Naive thymus-derived CD8-positive, alpha-beta T cell (primary cell): ENCODE data around the gene DYRK1B. TPM values are rescaled to one million over a fixed set of nuclear protein-coding genes. Genes with fewer than 3 reads are reported as not detected.

Experiments
- ATAC-seq, 2 donors: fragments of 150-1000 bp; cut with Tn5 transposase in 1 of 2; sonication (Bioruptor Pico), chemical (Tn5 transposase) in 1 of 2; 1 replicate in 1 of 2; 2 replicates in 1 of 2; pipeline ENCODE4 v1.10.0; 2021; ENCODE audit warnings: mild to moderate bottlenecking in 2 of 2, moderate library complexity in 2 of 2
- POLR2A ChIA-PET: fragments of 350-600 bp; sonication (Branson Sonifier 250); formaldehyde crosslinking; loops from one replicate; lab custom pipeline; 2021; ENCODE audit warnings: antibody characterized with exemption; lab: Charles Lee
- DNase-seq, 10 donors: peaks; one replicate each; pipeline versions ENCODE4 v3.0.0 to v3.0.0-alpha.2; 2020 to 2022
- H3K27ac Mint-ChIP-seq, 10 donors: one replicate each; pipeline ENCODE4 v1.8.0; 2020 to 2022; ENCODE audit warnings: mild to moderate bottlenecking in 10 of 10, mixed read lengths in 10 of 10, moderate library complexity in 4 of 10, inconsistent platforms in 1 of 10
- H3K27me3 Mint-ChIP-seq, 5 donors: one replicate each; pipeline ENCODE4 v1.8.0; 2021 to 2022; ENCODE audit warnings: mixed read lengths in 5 of 5
- H3K36me3 Mint-ChIP-seq, 3 donors: one replicate each; pipeline ENCODE4 v1.8.0; 2020 to 2022; ENCODE audit warnings: mixed read lengths in 3 of 3, mild to moderate bottlenecking in 2 of 3, inconsistent platforms in 1 of 3
- H3K4me1 Mint-ChIP-seq, 4 donors: one replicate each; pipeline ENCODE4 v1.8.0; 2021 to 2022; ENCODE audit warnings: mixed read lengths in 4 of 4
- H3K4me3 Mint-ChIP-seq, 10 donors: one replicate each; pipeline ENCODE4 v1.8.0; 2020 to 2022; ENCODE audit warnings: mild to moderate bottlenecking in 10 of 10, mixed read lengths in 10 of 10, moderate library complexity in 6 of 10, inconsistent platforms in 1 of 10
- H3K9me3 Mint-ChIP-seq, 9 donors: one replicate each; pipeline ENCODE4 v1.8.0; 2020 to 2022; ENCODE audit warnings: mixed read lengths in 9 of 9, mild to moderate bottlenecking in 3 of 9, inconsistent platforms in 1 of 9, moderate library complexity in 1 of 9
- polyA plus RNA-seq, 3 donors: library from polyadenylated mRNA; unstranded; fragments of 300-500 nt; fragmentation: Illumina TruSeq; gene quantifications; one replicate each; pipeline ENCODE4 v1.2.3, GENCODE V29; 2021
- total RNA-seq, 8 experiments: library from RNA in 2 of 8; stranded (reverse) in 2 of 8; gene quantifications; one replicate each; pipeline ENCODE4 v1.2.3 and lab custom pipeline; 2021 to 2026

DYRK1B gene
- total and polyA plus RNA-seq, 5 experiments from 2014 or later: 5.2 to 19.7 (median 6.2) TPM

DNA sequence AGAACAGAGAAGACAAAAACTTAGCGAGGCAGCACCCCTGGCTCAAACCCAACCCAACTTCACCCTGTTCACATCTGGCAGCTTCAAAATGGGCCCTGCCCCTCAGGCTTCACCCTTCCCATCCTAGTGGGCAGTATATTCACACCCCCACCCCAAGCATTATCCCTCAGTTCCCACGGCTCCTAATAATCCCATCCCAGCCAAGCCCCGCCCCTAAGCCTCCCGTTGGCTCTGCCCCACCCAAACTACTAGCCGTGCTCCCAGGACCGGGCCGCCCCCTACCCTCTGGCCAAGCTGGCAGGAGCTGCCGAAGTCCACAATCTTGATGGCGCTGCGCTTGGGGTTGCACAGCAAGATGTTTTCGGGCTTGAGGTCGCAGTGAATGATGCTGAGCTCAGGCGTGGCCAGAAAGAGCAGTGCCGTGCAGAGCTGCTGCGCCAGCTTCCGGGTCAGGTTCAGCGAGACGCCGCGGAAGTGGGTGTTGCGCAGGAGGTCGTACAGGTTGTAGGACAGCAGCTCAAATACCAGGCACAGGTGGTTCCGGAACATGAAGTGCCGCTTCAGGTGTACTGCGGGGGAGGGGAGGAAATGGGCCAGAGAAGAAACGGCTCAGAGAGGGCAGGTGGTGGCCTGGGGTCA, 5.8 kb downstream of the DYRK1B start:
- DNase-seq: no peak
- Mint-ChIP-seq H3K9me3 (no peaks in the 10 kb centered on the region), H3K4me1 (peaks cover 16 to 48% (median 24%) of the 10 kb centered on the region in 4 donors), H3K4me3 (peak overlapping the region in 4 of 10 donors; percentile 20 to 75 (median 32)), H3K27ac (peak overlapping the region in 6 of 10 donors; percentile 29 to 89 (median 69)), H3K27me3 (no peaks in the 10 kb centered on the region), H3K36me3 (peaks cover 0 to 23% (median 9%) of the 10 kb centered on the region in 3 donors)
- ATAC-seq: no peak
- POLR2A ChIA-PET: no interaction called here

DNA sequence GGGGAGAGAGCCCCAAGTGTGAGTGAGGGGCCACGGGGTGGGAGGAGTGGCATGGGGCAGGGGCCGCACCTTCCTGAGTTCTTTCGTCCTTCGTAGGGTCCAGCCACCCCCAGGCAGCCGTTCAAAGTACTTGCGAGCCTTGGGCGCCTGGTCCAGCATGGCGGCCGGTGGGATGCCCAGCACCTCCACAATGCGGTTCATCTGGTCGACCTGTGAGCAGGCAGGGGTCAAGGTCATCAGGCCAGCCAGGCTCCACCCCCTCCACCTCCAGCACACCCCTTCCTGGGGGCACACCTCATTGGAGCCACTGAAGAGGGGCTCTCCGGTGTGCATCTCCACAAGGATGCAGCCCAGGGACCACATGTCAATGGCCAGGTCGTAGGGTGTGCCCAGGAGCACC, 6.7 kb downstream of the DYRK1B start:
- Mint-ChIP-seq H3K36me3 (peaks cover 0 to 23% (median 9%) of the 10 kb centered on the region in 3 donors), H3K4me1 (peaks cover 9 to 39% (median 16%) of the 10 kb centered on the region in 4 donors), H3K27ac (no peak overlapping the region), H3K9me3 (no peaks in the 10 kb centered on the region), H3K4me3 (no peak overlapping the region), H3K27me3 (no peaks in the 10 kb centered on the region)
- POLR2A ChIA-PET: no interaction called here
- no peak for ATAC-seq
- DNase-seq: no peak

DNA sequence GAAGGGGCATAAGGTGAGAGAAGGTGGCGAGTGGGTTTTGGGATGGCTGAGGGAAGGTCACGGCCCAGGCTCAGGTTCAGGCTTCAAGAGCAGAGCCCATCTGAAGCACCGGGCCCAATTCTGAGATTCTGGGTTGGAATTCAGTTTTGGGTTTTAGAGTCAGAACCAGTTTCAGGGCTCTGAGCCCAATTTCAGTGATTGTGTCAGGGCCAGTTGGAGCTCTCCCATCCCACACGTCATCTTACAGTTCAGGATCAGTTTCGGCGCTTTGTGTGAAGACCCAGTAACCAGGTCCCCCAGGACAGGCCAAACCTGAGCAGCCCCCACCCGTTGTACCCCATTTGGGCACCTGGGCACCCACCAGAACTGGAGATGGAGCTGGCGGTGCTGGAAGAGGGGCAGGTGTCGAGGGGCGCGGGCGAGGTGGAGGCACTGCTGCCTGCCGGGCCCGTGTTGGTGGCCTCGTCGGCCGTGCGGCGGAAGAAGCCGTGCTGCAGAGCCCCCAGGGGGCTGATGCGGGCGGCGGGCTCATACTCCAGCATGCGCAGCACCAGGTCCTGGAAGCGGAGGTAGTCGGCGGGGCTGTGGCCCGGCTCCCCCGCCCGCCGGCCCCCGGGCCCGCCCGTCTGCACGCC, 7.5 kb downstream of the DYRK1B start:
- H3K4me3 Mint-ChIP-seq: peak overlapping the region in 1 of 10 donors; percentile 14
- no peaks in the 10 kb centered on the region for H3K9me3 Mint-ChIP-seq
- peaks cover 0 to 23% (median 9%) of the 10 kb centered on the region in 3 donors for H3K36me3 Mint-ChIP-seq
- H3K4me1 Mint-ChIP-seq: peaks cover 4 to 34% (median 10%) of the 10 kb centered on the region in 4 donors
- no peaks in the 10 kb centered on the region for H3K27me3 Mint-ChIP-seq
- DNase-seq (no peak), ATAC-seq (no peak)
- H3K27ac Mint-ChIP-seq: peak overlapping the region in 3 of 10 donors; percentile 27 to 82 (median 40)
- POLR2A ChIA-PET: no interaction called here

DNA sequence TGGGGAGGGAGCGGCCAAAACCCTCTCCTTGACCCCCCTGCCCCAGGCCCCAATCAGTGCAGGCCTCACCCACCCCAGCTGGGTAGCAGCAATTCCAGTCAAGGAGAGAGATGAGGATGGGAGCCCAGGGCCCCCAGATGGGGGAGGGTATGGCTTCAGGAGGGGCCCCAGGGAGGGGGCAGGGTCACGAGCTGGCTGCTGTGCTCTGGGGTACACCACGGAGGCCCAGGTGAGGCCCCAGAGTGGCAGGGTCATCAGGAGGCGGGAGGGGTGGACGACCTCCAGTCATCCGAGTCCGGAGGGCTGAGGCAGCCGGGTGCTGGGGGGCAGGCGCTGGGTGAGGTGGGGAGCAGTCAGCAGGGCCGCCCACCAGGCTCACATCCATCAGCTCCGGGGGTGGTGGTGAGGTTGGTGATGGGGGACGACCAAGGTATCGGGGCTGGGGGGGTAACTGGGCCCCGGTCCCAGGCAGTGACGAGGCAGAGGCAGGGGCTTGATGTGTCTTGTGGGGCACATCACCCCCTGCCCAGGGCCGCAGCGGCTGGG, 8.4 kb downstream of the DYRK1B start:
- Mint-ChIP-seq H3K9me3 (no peaks in the 10 kb centered on the region), H3K4me3 (peak overlapping the region in 1 of 10 donors; percentile 57), H3K4me1 (peaks cover 0 to 28% (median 6%) of the 10 kb centered on the region in 4 donors), H3K36me3 (peaks cover 0 to 23% (median 9%) of the 10 kb centered on the region in 3 donors), H3K27ac (no peak overlapping the region), H3K27me3 (no peaks in the 10 kb centered on the region)
- POLR2A ChIA-PET: interaction anchor here (1.4 to 2.0 kb wide), 2 partner anchors 8 to 21 kb away, joined by 5 to 19 read pairs; partner anchors contain the start of genes DYRK1B and FBL
- no peak for DNase-seq
- no peak for ATAC-seq

DNA sequence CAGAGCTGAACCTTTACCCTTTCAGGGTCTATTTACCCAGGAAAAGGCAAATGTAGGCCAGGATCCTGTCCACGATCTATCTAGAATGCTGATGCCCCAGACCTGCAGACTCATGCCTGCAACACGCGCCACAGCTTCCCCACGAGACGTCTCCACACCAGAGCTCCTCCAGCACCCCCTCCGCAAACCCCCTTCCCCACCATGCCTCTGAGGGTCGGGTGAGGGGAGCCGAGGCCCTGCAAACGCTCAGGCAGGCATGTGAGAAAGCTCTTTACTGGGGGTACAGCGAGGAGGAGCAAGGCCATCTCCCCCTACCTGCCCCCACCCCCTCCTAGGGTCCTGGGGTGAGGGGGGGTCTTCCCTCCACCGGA, 8.9 kb downstream of the DYRK1B start:
- Mint-ChIP-seq H3K9me3 (no peaks in the 10 kb centered on the region), H3K4me1 (peaks cover 0 to 25% (median 7%) of the 10 kb centered on the region in 4 donors), H3K4me3 (no peak overlapping the region), H3K27ac (no peak overlapping the region), H3K36me3 (peaks cover 0 to 19% (median 6%) of the 10 kb centered on the region in 3 donors), H3K27me3 (no peaks in the 10 kb centered on the region)
- no peak for ATAC-seq
- DNase-seq: no peak
- POLR2A ChIA-PET: interaction anchor here (0.8 to 2.0 kb wide), 4 partner anchors 9 to 265 kb away, joined by 3 to 19 read pairs (median 4); partner anchors contain the start of genes DYRK1B, FBL and PSMC4

DNA sequence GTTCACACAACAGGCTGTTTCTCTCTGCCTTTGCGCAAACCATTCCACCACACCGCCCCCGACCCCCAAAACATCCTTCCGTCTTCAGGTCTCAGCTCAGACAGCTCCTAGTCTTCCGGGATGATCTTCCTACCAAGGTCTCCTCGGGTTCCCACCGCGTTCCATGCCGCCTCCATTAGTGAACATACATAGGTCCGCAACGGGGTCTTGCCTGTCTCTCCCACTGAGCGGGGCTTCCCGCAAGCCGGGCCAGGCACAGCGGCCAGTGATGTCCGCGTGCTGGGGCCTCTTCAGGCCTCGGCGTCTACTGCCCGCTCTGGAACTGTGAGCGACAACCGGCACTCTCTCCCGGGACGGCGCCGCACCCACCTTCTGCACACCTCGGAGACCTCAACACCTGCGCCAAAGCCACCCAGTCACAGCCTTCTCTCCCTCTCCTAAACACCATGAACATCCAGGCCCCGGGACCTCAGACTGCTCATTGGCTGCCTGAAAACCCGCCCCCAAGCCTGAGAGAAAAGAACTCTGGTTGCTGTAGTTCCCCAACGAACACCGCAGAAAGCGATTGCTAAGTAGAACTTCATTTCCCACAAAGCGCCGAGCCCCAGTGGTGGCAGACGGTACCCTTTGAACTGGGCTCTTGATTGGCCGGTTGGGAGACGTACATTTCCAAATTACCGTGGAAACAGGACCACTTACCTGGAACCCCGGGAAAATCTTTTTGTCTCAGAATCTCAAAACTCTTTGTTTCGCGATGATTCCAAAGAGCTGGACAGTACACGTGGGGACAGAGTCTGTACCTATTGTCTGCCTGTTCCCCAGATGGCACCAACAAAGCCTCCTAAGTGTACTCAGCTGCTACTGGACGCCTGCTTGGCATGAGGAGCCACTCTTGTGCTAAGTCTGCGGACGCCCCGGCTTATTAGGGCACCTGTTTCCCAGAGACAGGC, 9.5 kb downstream of the DYRK1B start:
- POLR2A ChIA-PET: interaction anchor here (0.8 to 2.0 kb wide), 4 partner anchors 9 to 266 kb away, joined by 3 to 19 read pairs (median 4); partner anchors contain the start of genes DYRK1B, FBL and PSMC4

DNA sequence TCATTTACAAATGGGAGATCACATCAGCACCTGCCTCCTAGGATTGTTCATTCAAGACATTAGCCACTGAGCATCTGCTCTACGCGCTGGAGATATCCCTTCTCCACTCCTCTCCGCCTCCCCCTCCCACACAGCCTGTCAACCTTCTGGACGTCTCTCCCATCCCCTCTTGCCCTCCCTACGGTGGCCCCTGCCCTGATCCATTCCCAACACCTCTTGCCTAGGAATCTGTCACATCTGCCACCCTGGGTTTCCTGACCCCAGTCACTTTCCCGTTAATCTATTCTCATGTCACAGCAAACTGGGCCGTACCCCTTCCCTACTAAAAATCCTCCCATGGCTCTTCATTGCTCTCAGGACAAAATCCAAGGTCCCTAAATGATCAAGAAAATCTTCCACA, 10.3 kb downstream of the DYRK1B start:
- H3K4me3 Mint-ChIP-seq: no peak overlapping the region
- DNase-seq (no peak), ATAC-seq (no peak)
- H3K4me1 Mint-ChIP-seq: peaks cover 11 to 28% (median 18%) of the 10 kb centered on the region in 4 donors
- peaks cover 0 to 15% (median 0%) of the 10 kb centered on the region in 3 donors for H3K36me3 Mint-ChIP-seq
- no peaks in the 10 kb centered on the region for H3K27me3 Mint-ChIP-seq
- H3K27ac Mint-ChIP-seq: no peak overlapping the region
- POLR2A ChIA-PET: interaction anchor here (2.0 kb wide), 1 partner anchor 10 kb away, joined by 19 read pairs; the partner anchor contains the start of gene DYRK1B
- no peaks in the 10 kb centered on the region for H3K9me3 Mint-ChIP-seq

More for the DNA sequence above, 9.5 kb downstream of the DYRK1B start:
- ATAC-seq (peak; percentile 96 to 99), DNase-seq (peak; percentile 69 to 92 (median 86))
- Mint-ChIP-seq H3K27me3 (no peaks in the 10 kb centered on the region), H3K36me3 (peaks cover 0 to 15% (median 2%) of the 10 kb centered on the region in 3 donors), H3K4me1 (peaks cover 5 to 26% (median 12%) of the 10 kb centered on the region in 4 donors), H3K9me3 (no peaks in the 10 kb centered on the region), H3K4me3 (no peak overlapping the region), H3K27ac (no peak overlapping the region)

DNA sequence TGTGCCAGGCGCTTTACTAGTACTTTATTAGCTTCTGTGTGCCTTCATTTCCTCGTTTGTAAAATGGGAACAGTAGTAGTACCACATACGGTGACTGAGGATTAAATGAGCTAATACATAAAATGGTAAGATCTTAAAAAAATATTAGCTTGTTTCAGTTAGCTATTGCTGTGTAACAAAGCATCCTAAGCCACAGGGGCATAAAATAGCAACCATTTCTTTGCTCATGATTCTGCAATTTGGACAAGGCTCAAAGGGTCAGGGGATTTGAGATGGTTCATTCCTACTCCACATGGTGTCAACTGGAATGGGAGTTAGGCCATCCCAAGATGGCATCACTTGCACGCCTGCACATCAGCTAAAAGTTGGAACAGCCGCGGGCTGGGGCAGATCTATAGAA, 13.3 kb downstream of the DYRK1B start:
- Mint-ChIP-seq H3K4me3 (no peak overlapping the region), H3K27ac (no peak overlapping the region), H3K36me3 (peaks cover 0 to 25% (median 4%) of the 10 kb centered on the region in 3 donors), H3K4me1 (peaks cover 12 to 22% (median 21%) of the 10 kb centered on the region in 4 donors), H3K27me3 (no peaks in the 10 kb centered on the region), H3K9me3 (no peaks in the 10 kb centered on the region)
- POLR2A ChIA-PET: interaction anchor here (0.6 to 0.7 kb wide), 3 partner anchors 8 to 16 kb away, joined by 4 to 5 read pairs (median 4); no protein-coding TSS in a partner anchor
- ATAC-seq (no peak), DNase-seq (no peak)

DNA sequence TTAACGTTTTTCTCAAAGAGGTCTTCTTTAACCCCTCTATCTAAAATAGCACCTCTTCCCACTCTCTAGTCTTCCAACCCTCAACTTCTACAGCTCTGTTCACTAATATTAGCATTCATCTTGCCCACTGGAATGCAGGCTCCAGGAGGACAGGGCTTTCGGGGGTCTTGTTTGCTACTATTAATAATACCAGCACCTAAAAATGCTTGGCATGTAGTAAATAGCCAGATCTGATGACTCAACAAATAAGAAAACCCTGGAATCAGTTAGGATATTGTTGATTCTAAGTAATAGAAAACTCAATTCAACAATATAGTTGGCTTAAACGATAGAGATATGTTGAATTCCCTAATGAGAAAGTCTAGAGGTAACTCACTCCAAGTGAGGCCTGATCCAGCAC, 14.2 kb downstream of the DYRK1B start:
- peak overlapping the region in 1 of 10 donors; percentile 72 for H3K27ac Mint-ChIP-seq
- peaks cover 12 to 22% (median 18%) of the 10 kb centered on the region in 4 donors for H3K4me1 Mint-ChIP-seq
- no peaks in the 10 kb centered on the region for H3K27me3 Mint-ChIP-seq
- no peak for ATAC-seq
- H3K36me3 Mint-ChIP-seq: peaks cover 0 to 26% (median 4%) of the 10 kb centered on the region in 3 donors
- no peak for DNase-seq
- POLR2A ChIA-PET: no interaction called here
- H3K4me3 Mint-ChIP-seq: peak overlapping the region in 1 of 10 donors; percentile 23
- H3K9me3 Mint-ChIP-seq: no peaks in the 10 kb centered on the region

DNA sequence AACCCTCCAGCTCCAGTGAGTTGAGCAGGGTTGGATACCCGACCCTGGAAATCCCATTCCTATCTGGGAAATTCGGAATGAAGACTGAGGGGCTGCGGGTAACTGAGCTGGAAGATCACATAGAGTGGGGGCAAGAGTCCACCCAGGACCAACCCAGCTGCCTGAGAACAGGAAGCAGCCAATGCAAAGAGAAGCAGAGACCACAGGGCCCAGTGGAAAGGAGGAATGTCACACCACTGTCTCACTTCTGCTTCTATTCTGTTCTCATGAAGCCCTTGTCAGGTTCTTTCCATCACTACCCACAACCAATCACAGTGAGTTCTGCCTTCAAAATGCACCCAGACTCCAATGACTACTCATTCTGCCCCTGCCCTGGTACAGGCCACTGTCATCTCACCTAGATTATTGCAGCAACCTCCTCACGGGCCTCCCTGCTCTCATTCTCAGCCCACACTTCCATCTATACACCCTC, 15.3 kb downstream of the DYRK1B start:
- Mint-ChIP-seq H3K4me3 (no peak overlapping the region), H3K9me3 (no peaks in the 10 kb centered on the region), H3K4me1 (peaks cover 12 to 22% (median 18%) of the 10 kb centered on the region in 4 donors), H3K27ac (peak overlapping the region in 3 of 10 donors; percentile 47 to 72 (median 63)), H3K36me3 (peaks cover 0 to 29% (median 4%) of the 10 kb centered on the region in 3 donors), H3K27me3 (no peaks in the 10 kb centered on the region)
- POLR2A ChIA-PET: no interaction called here
- ATAC-seq: no peak
- DNase-seq: no peak

DNA sequence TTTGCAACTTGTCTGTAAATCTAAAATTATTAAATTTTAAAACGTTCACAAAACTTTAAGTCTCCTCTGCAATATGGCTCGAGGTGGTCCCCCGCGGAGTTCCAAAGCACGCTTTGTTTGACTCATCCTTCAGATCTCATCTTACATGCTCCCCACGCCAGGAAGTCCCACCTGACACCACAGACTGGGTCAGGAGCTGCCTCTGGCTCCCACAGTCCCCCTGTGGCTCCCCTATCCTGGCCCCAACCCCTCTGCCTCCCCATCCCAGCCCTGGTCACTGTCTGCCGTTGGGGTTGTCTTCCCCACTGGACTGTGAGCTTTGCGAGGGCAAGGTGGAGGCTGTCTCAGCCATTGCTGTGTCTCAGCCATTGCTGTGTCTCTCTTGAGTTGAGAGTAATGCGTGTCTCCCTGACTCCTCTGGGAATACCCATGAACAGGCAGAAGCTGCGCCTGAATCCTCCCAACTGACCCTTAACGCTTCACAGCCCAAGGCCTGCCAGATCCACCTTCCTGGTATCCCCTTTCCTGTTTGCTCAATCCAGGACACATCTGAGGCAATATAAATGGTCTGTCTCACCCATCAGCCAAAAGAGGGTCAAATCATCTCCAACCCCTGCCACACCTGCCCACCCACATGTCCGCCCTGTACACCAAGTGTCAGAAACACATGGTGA, 15.9 kb downstream of the DYRK1B start:
- H3K27me3 Mint-ChIP-seq: no peaks in the 10 kb centered on the region
- peaks cover 0 to 31% (median 4%) of the 10 kb centered on the region in 3 donors for H3K36me3 Mint-ChIP-seq
- no peaks in the 10 kb centered on the region for H3K9me3 Mint-ChIP-seq
- H3K27ac Mint-ChIP-seq: peak overlapping the region in 1 of 10 donors; percentile 72
- H3K4me1 Mint-ChIP-seq: peaks cover 12 to 22% (median 18%) of the 10 kb centered on the region in 4 donors
- DNase-seq: no peak
- H3K4me3 Mint-ChIP-seq: no peak overlapping the region
- POLR2A ChIA-PET: no interaction called here
- no peak for ATAC-seq
